Hypothalamus (tissue), 51 donors: ENCODE results near the gene SNAPIN.

Experiments
- DNase-seq, 51 donors: peaks; one replicate each; lab custom pipeline; 2025; lab: John Stamatoyannopoulos, UW

SNAPIN gene

DNA sequence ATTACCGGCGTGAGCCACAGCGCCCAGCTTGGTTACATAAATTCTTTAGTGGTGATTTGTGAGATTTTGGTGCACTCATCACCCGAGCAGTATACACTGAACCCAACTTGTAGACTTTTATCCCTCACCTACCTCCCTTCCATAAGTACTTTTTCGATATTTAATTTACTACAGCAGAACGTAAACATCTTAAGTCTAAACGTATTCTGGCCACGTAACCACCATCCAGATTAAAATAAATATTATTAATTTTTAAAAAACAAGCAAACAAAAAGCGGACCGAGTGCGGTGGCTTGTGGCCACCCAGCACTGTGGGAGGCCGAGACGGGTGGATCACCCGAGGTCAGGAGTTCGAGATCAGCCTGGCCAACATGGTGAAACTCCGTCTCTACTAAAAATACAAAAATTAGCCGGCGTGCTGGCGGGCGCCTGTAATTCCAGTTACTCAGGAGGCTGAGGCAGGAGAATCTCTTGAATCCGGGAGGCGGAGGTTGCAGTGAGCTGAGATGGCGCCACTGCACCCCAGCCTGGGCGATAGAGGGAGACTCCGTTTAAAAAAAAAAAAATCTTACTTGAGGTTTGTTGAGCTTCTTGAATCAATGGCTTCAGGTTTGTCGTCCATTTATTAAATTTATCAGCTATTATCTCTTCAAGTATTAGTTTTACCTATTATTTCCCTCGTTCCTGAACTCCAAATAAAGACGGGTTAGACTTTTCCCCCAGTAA, 13.3 kb downstream of the SNAPIN start:
- peak in 4 of 51 donors; percentile 18 to 38 (median 27) for DNase-seq

DNA sequence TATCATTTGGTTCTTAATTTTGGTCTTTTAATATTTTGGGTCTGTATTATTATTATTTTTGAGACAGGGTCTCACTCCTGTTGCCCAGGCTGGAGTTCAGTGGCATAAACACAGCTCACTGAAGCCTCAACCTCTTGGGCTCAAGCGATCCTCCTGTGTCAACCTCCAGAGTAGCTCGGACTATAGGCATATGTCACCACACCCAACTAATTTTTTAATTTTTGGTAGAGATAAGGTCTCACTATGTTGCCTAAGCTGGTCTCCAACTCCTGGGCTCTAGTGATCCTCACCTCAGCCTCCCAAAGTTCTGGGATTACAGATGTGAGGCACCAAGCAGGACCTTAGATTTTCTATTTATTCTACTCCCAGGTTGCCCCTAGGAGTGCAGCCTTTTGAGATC, 15.0 kb downstream of the SNAPIN start:
- no peak for DNase-seq

DNA sequence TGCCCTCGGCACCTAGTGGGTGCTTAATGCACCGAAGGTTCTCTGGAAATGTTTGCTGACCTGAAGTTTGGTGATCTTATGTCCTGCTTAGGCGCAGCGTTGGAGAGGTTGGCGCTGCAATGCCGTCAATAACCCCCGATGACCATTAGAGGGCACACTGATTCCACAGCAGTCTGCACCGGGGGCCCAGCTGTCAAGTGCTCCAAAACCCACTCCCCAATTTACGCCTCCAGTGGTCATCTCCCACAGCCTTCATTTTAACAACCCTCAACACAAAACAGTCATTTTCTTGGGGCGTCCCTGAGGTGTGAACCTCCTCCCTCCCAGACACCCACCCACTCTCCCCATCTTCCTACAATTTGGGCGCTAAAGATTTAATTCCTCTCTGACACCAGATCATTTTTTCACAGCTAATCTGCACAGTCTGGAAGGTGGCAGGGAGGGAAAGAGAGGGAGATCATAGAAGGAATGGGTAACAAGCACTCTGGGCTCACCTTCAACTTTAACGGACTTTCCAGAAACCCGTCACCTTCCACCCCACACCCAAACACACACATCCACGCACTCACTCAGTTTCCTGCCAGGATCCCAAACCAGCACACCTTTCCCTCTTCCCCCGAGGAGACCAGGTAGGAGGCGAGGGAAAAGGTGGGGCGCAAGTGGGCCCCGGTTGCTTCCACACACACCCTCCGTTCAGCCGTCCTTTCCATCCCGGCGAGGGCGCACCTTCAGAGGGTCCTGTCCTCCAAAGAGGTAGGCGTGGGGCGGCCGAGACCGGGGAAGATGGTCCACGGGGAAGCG, 19.4 kb downstream of the SNAPIN start:
- DNase-seq: peak in 22 of 51 donors; percentile 3 to 47 (median 20)

DNA sequence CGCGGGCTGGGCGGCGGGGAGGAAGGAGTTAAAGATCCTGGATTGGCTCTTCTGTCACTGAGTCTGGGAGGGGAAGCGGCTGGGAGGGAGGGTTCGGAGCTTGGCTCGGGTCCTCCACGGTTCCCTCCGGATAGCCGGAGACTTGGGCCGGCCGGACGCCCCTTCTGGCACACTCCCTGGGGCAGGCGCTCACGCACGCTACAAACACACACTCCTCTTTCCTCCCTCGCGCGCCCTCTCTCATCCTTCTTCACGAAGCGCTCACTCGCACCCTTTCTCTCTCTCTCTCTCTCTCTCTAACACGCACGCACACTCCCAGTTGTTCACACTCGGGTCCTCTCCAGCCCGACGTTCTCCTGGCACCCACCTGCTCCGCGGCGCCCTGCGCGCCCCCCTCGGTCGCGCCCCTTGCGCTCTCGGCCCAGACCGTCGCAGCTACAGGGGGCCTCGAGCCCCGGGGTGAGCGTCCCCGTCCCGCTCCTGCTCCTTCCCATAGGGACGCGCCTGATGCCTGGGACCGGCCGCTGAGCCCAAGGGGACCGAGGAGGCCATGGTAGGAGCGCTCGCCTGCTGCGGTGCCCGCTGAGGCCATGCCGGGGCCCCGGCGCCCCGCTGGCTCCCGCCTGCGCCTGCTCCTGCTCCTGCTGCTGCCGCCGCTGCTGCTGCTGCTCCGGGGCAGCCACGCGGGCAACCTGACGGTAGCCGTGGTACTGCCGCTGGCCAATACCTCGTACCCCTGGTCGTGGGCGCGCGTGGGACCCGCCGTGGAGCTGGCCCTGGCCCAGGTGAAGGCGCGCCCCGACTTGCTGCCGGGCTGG, 20.2 kb downstream of the SNAPIN start, which contains the start of gene NPR1:
NPR1 (plus strand) TSS at position 170 of the 818 bp plus-strand sequence; CDS start at position 591, 421 bp downstream.
- peak in 5 of 51 donors; percentile 2 to 7 (median 6) for DNase-seq

DNA sequence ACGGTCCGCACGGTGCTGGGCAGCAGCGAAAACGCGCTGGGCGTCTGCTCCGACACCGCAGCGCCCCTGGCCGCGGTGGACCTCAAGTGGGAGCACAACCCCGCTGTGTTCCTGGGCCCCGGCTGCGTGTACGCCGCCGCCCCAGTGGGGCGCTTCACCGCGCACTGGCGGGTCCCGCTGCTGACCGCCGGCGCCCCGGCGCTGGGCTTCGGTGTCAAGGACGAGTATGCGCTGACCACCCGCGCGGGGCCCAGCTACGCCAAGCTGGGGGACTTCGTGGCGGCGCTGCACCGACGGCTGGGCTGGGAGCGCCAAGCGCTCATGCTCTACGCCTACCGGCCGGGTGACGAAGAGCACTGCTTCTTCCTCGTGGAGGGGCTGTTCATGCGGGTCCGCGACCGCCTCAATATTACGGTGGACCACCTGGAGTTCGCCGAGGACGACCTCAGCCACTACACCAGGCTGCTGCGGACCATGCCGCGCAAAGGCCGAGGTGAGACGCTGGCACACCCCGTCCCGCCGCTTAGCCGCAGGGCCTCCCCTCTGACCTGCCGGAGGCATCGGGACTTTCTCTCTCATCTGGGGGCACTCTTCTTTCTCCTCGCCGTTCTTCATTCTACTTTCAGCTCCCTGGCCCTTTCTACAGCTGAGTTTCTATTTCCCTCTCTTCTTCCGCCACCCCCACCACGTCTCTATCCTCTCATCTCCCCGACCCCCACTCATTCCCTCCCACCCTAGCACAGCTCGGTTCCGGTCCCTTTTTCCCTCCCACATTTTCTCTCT, 21.0 kb downstream of the SNAPIN start:
- no peak for DNase-seq

DNA sequence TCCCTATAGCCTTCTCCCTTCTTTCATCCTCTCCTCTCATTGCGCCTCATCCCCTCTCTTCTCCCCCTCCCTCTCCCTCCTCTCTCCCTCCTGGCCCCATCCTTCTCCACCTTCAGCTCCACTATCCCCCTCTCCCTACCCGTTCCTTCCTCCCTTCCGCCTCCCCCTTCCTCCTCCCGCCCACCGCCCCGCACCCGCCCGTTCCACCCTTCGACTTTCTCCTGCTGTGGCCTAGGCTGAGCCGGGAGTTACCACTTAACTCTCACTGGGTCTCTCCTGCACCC, 21.6 kb downstream of the SNAPIN start:
- DNase-seq: no peak

DNA sequence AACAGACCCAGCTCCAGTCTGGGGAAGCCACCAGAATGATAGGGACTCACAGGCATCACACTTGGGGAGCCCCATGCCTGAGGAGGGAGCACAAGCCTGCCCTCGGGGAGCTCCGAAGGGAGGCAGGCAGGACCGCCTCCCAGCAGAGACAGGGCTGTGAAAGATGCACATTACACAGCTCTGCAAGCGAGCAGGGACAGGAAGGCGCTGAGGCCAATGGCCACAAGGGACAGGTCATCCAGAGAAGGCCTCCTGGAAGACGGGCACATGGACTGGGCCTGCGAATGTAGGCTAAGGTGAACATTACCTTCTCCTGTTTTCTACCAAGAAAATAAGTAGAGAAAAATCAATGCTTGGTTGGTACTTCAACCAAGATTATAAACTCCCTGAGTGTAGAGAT, 24.2 kb downstream of the SNAPIN start:
- no peak for DNase-seq

DNA sequence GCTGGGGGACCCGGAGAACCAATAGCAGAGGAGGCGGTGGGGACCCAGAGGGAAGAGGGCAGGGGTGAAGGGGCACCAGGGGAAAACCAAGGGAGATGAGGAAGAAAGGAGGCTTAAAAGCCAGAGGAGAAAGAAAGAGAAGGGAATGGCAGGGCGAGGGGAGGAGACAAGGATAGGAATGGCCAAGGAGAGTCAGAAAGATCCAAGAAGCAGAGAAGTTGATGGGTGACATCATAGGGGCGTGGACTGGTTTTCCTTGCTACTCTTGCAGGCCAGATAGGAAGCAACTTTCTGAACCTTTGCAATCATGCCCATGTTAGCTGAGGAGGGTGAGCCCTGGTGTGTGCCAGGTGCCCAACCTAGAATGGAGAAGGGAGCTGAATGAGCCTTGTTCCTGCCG, 25.4 kb downstream of the SNAPIN start:
- no peak for DNase-seq

DNA sequence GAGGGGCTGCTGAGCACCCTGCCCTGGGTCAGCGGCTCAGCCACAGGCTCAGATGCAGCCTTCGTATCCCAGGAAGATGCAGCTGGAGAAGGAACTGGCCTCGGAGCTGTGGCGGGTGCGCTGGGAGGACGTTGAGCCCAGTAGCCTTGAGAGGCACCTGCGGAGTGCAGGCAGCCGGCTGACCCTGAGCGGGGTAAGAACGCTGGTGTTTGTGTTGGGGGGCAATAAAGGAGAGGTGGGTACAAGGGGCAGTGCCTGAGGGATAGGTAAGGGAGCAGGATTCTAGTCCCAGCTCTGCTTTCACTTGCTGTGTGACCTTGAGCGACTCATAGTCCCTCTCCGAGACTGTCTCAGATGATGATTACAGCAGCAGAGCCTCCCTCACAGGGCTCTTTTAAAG, 26.4 kb downstream of the SNAPIN start:
- DNase-seq: no peak

DNA sequence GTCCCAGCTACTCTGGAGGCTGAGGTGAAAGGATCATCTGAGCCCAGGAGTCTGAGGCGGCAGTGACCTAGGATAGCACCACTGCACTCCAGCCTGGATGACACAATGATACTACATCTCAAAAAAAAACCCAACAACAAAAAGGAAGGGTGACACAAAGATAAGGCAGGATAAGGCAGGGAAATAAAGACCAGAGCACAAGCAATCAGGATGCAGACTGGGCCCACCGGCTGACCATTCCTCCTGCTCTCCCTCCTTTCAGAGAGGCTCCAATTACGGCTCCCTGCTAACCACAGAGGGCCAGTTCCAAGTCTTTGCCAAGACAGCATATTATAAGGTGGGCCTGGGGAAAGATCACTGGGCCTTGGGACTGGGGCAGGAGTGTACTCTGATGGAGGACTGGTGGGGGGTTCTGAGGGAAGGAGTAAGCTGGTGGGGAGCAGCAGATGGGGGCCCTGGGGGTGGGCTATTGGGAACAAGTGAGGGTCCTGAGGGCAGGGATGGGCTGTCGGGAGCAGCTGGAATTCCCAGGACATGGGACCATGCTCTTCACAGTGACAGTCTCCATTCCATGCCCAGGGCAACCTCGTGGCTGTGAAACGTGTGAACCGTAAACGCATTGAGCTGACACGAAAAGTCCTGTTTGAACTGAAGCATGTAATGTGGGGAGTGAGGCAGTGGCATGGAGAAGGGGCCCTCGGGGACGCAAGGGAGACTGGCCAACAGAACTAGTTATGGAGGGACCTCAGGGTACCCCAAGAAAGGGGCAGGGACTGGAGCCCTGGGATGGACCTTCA, 27.2 kb downstream of the SNAPIN start:
- no peak for DNase-seq

DNA sequence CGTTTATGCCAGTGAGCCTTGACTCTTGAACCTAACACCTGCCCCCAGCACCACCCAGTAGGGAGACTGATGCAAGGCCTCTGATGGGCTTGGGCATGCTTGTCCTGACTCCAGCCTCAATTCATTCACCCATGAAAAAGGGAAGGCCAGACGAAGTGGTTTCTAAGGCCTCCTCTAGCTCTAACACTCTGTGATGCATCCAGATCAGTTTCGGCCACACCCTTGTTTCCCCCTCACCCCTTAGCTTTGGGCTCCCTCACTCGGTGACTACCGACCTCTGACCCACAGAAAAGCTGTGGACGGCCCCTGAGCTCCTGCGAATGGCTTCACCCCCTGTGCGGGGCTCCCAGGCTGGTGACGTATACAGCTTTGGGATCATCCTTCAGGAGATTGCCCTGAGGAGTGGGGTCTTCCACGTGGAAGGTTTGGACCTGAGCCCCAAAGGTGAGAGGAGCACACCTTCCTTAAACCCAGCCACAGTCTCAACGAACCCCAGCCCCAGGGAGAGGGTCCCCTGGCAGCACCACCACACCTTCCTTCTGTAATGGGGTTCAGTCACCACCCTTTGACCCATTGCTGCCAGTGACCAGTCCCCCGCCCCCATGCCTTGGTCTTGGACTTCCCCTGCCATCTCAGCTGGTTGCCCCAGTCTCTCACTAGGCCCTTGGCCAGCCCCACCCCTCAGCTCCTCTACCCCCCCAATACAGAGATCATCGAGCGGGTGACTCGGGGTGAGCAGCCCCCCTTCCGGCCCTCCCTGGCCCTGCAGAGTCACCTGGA, 29.0 kb downstream of the SNAPIN start:
- no peak for DNase-seq

DNA sequence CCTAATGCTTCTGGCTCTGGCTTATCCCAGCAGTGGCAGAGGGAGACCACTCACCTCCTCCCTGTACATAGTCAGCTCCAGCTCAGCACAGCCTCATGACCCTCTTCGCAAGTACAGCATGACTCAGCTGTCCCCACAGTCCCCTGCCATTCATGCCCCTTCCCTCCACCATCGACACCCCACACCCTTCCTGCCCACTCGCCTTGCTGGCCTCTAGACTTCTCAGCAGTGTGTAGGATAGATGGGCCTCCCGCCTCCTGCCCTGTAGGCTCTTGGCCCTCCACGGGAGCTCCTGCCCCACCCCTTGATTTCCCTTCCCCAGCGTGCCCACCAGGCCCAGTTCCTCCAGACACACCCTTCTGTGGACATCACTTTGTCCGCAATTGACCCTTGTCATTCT, 29.8 kb downstream of the SNAPIN start:
- DNase-seq: no peak

DNA sequence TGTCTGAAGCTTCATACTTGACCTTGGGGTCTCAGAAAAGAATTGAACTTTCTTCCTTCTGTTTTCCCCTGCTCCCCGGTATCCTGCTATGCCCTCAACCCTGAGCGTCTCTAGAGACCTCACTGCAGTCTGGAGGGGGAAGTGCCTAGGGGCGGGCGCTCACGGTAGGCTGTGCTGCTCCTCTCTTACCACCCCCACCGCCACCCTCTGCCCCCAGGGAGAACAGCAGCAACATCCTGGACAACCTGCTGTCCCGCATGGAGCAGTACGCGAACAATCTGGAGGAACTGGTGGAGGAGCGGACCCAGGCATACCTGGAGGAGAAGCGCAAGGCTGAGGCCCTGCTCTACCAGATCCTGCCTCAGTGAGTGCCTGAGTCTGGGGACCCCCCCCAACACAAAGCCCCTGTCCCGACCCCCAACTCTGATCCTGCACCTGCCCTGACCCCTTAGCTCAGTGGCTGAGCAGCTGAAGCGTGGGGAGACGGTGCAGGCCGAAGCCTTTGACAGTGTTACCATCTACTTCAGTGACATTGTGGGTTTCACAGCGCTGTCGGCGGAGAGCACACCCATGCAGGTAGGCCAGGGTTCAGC, 30.3 kb downstream of the SNAPIN start:
- no peak for DNase-seq

DNA sequence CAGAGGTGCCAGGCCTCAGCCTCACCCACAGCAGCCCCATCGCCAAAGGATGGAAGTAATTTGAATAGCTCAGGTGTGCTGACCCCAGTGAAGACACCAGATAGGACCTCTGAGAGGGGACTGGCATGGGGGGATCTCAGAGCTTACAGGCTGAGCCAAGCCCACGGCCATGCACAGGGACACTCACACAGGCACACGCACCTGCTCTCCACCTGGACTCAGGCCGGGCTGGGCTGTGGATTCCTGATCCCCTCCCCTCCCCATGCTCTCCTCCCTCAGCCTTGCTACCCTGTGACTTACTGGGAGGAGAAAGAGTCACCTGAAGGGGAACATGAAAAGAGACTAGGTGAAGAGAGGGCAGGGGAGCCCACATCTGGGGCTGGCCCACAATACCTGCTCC, 35.0 kb downstream of the SNAPIN start:
- no peak for DNase-seq

DNA sequence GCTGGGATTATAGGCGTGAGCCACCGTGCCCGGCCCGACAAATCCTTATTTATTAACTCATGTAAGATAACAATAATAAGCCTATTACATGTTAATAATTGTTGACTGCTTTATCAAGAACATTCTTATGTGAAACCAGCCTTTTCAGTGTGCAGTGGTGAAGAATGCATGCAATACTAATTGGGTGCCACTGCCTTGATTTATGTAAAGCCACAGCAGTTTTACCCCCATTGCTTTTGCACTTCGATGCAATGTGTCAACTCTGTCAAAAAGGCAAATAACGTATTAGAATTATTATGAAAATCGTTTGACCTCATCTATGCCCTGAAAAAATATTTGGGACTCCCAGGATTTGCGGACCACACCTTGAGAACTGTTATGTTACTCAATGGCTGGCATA, 38.2 kb downstream of the SNAPIN start:
- DNase-seq: no peak

DNA sequence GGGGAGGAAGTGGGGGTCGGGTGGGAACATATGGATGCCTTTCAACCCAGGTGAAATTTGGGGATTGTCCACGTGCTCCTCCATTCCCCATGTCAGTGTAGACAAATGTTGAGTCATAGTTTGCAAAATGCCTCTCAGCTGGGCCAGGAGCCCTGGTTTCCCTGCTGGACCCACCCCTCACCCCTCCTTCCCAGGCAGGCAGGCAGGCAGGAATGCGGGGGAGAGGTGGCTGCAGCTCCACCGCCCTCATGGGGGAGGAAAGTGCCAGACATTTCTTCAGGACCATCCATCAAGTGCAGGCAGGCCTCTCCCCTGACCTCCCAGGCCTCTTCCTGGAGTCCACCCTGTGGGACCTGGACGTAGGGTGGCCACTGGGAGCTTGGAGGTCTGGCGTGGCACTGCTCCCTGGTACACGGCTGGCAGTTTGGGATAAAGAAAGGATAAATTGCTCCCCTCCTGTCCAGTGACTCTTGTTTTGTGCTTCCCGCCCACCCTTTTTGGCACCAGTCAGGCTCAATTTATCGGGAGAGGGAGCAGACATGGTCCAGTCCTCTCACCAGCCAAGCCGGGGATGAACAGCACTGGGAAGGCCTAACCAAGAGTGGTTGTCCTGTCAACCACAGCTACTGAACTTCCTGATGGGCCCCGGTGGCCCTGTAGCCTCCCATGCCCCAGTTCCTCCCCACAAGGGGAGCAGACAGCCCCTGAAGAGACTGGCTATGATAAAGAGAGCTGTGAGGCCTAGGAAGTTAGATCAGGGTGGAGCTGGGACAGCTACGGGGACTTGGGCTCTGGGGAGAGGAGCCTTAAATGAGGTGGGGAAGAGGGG, 38.9 kb downstream of the SNAPIN start:
- no peak for DNase-seq
